GM21529 (cell line): Measurements from ENCODE around the gene EPB41L3.
"Not testable (repeated sequence)": the region's sequence is repeated elsewhere in the genome, so short reads cannot be mapped to it uniquely, and the experiment has no call there.

ENCODE experiments used
- ATAC-seq: cut with Tn5 transposase; IDR thresholded peaks from one replicate; pipeline ENCODE4 v1.9.1; 2021; ENCODE audit not compliant: unreplicated experiment

Gene EPB41L3

DNA sequence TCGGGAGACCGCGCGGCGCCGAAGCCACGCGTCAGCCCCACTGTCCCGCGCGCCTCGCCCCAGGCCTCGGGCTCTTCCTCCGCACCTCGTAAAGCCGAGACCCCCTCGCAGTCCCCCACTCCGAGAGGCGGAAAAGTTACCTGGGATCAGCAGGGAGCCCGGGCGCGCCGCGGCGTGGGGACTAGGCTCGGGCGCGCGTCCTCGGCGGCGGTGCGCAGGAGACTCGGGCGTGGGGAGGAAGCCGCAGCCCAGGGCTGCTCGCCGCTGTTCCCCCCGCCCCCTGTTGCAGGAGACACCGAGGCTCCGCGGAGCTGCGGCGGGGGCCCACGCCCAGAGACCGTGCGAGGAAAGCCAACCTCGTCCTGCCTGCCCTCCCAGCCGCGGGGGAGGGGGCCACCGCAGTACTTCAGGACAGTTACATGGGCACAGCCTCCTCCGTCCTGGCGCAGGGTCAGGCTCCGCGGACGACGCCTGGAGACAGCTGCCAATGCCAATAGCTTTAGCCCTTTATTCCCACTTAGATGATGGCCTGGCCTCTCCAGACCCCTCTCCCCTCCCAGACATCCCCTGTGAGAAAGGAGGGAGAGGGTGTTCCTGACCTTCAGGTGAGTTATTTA is at the start of gene EPB41L3:
Gene EPB41L3, minus strand, starts transcription at position 225 of the 617 bp plus-strand sequence. CDS start 54,814 bp downstream, outside the sequence.
- ATAC-seq = no peak

- ATAC-seq = no peak
Observed at GRCh38 chr18:5588529-5588928, 44.7 kb upstream of the EPB41L3 start.

DNA sequence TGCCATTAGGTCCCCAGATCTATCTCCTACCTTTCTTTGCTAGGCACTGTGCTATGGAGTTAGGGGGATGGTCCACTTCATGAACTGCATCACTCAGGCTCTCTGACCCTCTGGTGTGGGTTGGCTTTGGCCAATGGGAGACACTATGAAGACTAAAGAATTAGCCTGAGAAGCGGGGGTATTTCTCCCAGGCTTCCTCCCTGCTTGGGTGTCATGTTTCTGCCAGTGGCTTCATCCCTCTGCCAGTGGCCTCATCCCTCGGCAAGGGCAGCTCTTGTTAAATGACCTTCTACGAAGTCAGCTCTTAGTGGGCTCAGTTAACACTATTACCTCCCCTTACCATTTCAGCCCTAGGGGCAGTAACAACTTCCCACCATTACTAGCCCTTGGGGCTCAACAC is 41.9 kb upstream of the EPB41L3 start:
- ATAC-seq = no peak

- no peak for ATAC-seq
Observed at GRCh38 chr18:5584746-5585417, 41.1 kb upstream of the EPB41L3 start.

DNA sequence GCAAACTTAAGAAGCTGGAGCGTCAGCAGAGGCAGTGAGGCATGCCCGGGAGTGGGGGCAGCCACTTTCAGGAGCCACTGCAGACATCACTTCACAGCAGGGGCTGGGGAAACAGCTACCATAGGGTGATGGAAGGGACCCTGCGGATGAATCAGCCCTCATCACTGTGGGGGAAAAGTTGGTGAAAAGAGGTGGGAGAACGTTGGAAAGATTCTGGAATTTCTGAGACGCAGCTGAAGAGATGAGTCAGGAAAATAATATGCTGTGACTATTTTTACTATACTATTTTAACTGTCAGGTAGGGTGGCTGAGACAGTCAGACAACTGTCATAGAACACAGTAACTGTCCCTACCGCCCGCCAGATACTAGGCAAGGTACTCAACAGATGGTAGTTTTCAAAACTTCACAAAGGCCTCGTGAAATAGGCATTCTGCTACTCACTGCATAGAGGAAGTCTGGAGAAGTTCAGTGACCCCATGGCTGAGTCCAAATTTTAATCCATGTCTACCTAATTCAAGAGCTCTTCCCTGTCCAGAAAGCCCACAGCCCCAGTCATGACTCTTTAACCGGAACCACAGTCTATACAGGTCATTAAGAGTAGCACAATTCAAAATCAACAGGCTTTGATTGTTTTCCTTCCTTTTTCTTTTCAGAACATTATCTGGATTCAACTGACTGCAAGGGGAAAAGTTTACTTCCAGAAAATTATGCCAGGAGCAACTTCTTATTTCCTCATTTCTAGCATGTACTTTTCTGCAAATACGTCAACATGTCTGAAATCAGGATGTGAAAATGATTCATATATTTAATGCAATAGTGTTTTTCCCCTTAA is 39.3 kb upstream of the EPB41L3 start:
- ATAC-seq = no peak

DNA sequence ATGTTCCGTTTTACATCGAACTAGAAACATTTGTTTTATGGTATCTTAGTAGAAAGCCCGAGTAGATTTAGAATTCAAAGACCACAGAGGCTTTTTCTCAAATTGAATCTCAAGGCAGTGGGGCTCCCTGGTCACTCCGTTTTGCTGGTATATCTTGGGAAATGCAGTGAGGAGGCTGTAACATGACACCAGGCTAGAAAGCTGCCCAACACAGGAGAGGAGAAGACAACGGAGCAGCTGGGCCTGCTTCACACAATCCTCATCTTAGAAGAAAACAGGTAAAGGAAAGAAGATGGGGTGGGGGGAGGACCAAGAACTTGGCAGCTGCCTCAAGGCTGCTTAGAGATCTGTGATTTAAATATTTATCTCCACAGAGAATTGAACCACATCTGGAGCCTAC is 38.3 kb upstream of the EPB41L3 start:
- ATAC-seq = no peak

DNA sequence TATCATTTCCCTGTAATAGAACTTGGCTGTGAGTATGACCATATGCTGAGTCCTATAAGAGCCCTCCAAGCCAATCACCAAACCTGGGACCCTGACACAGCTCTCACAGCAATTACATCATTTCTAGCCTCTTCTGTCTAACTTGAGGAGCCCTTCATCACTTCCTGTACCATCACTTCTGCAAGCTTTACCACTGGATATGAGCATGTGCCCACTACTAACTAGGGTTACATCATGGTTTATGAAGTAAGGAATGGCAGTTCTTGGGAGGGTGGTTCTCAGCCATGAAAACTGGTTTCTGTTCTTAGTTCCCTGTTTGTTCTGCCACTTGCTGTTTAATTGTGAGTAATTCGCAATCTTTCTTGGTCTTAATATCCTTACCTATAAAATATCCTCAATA is 31.0 kb upstream of the EPB41L3 start:
- no peak for ATAC-seq

DNA sequence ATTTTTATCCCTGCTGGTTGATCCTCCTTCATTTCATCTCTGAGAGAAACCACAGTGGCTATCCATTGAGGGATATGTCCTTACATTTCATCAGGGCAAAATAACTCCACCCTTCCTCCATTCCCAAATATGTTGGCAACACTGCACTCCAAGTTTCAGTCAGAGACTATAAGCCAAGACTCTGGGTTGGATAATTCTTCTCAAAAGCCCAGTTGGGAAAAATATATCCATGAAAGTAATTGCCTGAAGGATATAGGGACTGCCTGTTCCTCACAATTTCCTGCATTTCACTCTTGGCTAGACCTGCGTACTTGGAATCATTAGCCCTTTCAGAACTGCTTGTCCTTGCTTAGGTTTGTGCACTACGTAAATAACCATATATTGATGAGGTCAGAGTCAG is 27.9 kb upstream of the EPB41L3 start:
- no peak for ATAC-seq

DNA sequence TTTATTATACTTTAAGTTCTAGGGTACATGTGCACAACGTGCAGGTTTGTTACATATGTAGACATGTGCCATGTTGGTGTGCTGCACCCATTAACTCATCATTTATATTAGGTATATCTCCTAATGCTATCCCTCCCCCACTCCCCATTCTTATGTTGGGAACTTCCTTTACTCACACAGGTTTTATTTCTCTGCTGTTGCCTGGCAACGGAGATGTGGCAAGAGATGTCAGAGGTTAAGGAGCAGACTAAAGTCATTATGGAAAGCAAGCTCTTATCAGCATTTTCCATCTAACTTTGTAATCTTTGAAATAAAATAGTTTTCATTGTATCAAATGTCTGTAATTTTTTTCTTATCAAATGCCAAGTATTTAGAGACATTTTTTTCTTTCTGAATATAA is 26.8 kb upstream of the EPB41L3 start:
- not testable (repeated sequence) for ATAC-seq

DNA sequence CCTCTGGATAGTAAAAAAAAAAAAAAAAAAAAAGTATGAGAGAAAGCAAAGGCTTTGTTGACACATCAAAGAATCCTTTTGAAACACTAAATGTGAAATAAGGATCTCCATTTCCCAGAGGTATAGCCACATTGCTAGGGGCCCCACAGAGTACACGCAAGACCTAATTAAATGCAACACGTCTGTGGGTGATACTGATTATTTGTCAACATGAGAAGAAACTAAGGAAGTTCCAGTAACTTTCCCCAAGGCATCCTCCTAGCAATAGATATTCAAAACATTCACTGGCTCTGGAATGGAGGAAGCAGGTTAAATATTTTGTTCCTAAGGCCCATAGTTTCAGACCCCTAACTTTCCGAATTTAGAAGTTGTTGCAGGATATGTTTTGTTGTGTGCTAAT is 24.6 kb upstream of the EPB41L3 start:
- no peak for ATAC-seq

DNA sequence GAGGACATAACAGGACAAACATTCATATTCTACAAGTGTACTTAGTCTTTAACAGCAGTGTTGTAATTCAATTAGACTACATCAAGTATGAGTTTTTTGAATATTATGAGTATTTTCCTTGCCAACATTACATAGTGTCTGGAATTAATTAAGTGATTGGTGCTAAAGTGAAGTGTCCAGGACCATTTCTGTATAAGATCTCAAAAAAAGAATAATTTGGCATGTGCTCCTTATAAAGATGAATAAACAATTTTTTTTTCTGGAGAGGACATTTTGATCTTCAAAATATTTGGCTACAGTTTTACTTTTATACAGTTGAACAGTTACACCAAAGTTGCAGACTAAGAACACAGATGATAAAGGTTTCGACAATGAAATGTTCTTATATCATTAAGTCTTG is 15.1 kb upstream of the EPB41L3 start:
- no peak for ATAC-seq

DNA sequence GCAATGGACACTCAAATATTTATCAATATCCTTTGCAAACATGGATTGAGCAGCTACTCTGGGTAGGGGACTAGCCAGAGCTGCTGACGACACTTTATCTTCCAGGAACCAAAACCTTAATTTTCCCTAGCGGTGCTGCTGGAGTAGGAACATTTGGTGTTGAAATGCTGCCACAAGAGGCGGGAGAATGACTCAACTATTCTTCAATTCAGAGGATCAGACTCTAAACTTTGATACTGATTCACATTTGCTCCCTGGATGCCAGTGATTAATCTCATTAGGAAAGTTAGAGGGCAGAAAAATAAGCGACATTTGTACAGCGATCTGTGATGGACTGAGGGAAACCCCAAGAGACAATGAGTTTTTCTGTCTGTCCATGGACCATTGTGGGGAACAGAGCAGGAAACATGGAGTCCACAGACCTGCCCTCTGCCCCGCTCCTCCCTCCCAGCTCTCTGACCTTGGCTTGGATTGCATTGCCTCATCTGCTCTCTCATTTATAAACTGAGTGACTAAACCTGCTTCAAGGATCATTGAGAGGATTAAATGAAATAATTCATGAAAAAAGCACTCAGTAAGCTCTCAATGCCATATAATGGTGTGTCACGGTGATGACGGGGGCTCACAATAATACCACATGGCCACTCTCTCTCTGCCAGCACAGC is 12.6 kb upstream of the EPB41L3 start:
- ATAC-seq = no peak

- no peak for ATAC-seq
Observed at GRCh38 chr18:5554629-5555028, 10.8 kb upstream of the EPB41L3 start.

DNA sequence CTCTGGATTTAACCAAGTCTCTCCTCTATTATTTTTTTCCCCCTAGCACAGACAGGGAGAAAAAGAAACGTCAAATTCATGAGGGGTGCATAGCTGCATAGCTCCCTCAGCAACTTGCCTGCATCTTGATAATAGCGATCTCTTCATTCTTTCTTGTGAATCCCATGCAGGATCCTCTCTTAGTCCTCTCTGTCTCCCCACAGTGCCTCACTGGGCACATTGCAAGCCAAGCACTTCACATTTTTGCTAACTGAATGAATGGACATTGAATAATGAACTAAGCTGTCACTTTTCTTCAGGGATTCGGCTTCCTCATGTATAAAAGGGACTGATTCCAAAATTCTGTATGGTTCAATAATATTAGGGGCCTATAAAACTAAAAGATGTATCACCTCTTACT is 2.9 kb upstream of the EPB41L3 start:
- ATAC-seq = no peak

DNA sequence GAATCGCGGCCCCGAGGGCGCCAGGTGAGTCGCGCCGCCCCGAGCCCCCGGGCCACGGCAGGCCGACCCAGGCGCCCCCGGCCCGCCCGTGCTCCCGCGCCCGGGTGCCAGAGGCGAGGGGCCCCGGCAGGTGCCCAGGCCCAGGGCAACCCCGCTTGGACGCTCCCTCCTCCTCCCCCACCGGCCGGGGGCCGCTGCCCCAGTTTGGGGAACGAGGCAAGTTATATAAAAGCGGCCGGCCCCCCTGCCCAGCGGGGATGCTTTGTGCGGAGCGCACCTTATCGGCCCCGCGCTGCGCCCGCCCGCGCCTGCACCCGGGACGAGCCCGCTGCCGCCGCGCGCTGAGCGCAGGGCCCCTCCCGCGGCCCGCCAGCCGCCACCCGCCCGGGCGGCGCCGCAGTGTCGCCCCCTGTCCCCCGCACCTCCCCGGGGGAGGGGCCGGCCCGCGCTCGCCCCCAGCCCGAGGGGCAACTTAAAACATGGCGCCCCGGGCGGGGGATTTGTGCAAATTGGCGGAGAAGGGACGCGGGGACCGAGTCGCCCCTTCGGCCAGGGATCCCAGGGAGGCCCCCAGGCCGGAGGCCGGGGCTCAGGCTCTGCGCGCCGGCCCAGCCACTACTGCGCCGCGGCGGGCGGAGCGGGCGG is 639 bp downstream of the EPB41L3 start:
- ATAC-seq = no peak

DNA sequence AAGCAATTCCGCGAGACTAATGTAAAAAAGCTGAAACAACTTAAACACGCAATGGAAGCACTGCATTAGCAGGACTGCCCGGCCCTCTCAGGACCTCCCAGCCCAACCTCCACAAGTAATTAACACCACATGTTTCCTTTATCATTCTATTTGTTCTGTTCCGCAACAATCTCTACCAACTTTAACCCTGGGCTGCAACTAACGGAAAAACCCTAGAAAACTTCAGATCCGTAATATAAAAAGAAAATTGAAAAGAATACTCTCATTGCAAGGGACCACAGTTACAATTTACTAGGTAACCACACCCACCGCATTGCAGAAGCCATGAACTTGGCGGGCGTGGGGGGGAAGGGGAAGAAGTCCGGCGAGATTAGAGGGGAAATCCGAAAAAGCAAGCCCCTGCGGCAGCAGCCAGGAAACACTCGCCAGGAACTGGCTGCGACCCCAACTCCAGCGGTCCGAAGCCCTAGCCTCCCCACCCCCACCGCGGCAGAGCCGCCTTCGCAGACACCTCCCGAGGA is 1.2 kb downstream of the EPB41L3 start:
- no peak for ATAC-seq

- no peak for ATAC-seq
Observed at GRCh38 chr18:5541644-5542043, 2.2 kb downstream of the EPB41L3 start.

DNA sequence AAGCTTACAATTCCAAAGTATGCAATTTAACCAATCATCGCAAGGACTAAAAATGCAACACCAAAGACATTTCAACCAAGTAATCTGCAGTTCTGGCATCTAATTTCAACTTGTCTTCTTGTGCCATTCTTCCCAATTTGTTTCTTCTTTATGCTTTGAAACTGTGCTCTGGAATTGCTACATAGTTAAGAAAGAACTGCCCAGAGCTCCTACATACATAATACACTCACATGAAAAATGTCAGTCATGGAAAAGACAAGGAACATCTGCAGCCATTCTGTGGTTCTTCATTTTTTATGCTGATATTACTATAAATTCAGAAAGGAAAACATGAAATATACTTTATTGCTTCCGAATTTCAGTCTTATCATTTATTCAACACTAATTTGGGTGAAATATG is 4.4 kb downstream of the EPB41L3 start:
- no peak for ATAC-seq

DNA sequence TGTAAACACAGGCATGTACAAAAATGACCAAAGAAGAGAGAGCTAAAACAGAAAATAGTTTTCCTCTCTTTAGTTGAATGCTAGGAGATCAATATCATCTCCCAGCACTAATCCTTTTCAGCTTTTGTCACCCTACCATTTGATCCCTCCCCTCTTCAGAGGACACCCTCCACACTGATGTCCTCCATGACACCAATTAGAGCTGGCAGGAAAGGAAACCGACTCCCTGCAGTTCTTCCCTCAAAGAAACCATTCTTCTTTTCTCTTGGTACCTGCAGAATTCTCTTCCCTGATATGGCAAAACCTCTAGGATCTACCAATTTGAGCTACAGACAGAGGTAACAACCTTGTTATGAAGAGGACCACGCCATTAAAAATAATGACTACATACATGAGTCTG is 5.3 kb downstream of the EPB41L3 start:
- ATAC-seq = no peak

GRCh38 chr18:5537860-5538259 is 5.9 kb downstream of the EPB41L3 start:
- ATAC-seq = no peak

- ATAC-seq = no peak
Observed at GRCh38 chr18:5534845-5535244, 9.0 kb downstream of the EPB41L3 start.
